ENCODE results near the gene BAG1.

BAG1 gene

DNA sequence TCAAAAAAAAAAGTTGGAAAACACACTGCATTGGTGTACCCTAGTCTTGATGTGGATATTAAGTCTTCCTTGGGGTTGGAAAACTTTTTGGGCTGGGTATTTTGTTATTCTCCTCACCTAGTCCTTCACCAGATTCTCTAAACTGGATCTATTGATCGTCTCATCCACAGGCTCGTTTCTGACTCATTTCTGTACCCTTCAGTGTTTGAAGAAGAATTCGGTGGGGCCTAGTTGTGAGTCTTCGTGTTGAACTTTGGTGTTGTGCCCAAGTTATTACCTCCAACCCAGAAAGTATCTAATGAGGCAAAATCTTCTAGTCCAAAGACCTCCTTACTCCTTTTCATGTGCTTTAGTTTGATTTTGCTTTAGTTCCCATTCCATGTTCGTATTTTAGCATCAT, 27.4 kb upstream of the BAG1 start:
- CTCF ChIA-PET = interaction anchor here (1.9 kb wide), 1 partner anchor 18 kb away, joined by 4 read pairs; no protein-coding TSS in a partner anchor
- DNase-seq (ENCODE audit: extremely low spot score) = no peak
- POLR2A ChIA-PET = no interaction called here
- TF ChIP-seq, protein P1, sequence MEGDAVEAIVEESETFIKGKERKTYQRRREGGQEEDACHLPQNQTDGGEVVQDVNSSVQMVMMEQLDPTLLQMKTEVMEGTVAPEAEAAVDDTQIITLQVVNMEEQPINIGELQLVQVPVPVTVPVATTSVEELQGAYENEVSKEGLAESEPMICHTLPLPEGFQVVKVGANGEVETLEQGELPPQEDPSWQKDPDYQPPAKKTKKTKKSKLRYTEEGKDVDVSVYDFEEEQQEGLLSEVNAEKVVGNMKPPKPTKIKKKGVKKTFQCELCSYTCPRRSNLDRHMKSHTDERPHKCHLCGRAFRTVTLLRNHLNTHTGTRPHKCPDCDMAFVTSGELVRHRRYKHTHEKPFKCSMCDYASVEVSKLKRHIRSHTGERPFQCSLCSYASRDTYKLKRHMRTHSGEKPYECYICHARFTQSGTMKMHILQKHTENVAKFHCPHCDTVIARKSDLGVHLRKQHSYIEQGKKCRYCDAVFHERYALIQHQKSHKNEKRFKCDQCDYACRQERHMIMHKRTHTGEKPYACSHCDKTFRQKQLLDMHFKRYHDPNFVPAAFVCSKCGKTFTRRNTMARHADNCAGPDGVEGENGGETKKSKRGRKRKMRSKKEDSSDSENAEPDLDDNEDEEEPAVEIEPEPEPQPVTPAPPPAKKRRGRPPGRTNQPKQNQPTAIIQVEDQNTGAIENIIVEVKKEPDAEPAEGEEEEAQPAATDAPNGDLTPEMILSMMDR (IDR thresholded peaks at IDR 0.05; ENCODE audit: control extremely low read depth, extremely low read depth, low read depth, missing control alignments) = no peak

DNA sequence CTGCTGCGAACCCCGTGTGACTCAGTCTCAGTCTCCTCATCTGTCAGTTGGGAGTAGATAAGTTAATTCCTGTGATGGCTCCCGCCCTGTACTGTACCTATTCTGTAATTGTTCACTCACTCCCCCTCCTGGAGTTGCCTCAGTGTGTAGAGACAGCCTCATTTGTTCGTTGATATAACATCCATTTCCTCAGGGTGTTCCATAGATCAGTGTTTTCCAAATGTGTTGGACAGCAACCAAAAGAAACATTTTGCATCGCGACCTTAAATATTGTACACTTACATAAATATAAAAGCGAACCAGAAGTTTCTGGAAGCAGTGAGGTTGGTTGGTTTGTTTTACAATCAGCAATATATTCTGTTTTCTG, 26.5 kb upstream of the BAG1 start:
- CTCF ChIA-PET = interaction anchor here (1.9 kb wide), 1 partner anchor 19 kb away, joined by 4 read pairs; no protein-coding TSS in a partner anchor
- DNase-seq (ENCODE audit: extremely low spot score) = no peak
- POLR2A ChIA-PET = interaction anchor here (1.0 to 1.1 kb wide), 3 partner anchors 17 to 265 kb away, joined by 4 to 6 read pairs (median 4); no protein-coding TSS in a partner anchor
- TF ChIP-seq, protein P1 (IDR thresholded peaks at IDR 0.05; ENCODE audit: control extremely low read depth, extremely low read depth, low read depth, missing control alignments) = no peak

DNA sequence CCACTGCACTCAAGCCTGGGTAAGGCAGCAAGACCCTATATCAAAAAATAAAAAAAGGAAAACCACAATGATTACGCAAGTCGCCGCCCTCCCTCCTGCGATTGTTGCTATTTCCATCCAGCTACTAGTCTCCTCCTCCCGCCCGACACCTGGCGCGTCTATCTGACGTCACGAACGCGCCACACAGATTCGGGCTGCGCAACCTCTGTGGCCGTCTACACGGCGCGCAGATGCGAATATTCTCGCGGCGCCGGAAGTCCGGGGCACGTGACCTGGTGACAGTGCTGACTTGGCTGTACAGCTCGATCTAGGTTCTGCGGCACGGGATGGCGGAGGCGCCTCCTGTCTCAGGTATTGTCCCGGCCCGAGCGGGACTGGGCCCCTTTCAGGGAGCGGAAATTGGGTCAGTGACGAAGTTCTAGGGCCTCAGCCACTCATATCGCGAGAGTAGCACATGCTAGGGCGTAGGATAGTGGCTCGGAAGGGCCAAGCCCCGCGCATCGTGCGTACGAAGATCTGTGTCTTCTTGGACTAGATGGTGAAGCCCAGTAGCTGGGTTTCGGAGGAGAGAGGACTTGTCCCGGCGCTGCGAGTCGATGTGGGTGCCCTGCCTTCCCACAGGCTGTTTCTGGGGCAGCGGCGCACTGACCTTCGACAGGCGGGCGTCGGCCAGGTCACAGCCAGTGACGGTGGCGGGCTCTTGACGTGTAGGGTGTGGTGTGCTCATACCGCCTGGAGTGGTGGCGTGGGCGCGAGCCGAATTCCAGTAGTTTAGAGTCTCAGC, 25.9 kb upstream of the BAG1 start, which contains the start of gene NFX1:
Gene NFX1 (plus strand): TSS at position 270 of the 784 bp plus-strand sequence. CDS start 57 bp downstream, at position 327.
- ChIA-PET CTCF (interaction anchor here (0.6 to 1.9 kb wide), 5 partner anchors 9 to 84 kb away, joined by 3 to 6 read pairs (median 4); no protein-coding TSS in a partner anchor), POLR2A (interaction anchor here (0.7 to 1.4 kb wide), 11 partner anchors 12 to 1329 kb away, joined by 3 to 14 read pairs (median 4); partner anchors contain the start of gene NOL6)
- TF ChIP-seq, protein P1 (IDR thresholded peaks at IDR 0.05; ENCODE audit: control extremely low read depth, extremely low read depth, low read depth, missing control alignments) = no peak
- peak; percentile 95 for DNase-seq (ENCODE audit: extremely low spot score)

DNA sequence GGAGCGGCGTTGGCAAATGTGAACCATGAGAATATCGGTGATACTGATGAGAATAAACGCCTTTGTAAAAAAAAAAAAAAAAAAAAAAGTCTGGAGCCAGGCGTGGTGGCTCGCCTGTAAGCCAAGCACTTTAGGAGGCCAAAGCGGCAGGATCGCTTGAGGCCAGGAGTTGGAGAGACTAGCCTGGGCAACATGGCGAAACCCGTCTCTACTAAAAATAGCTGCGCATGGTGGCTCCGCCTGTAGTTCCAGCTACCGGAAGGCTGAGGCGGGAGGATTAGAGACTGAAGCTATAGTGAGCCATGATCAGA, 25.4 kb upstream of the BAG1 start:
- TF ChIP-seq, protein P1 (IDR thresholded peaks at IDR 0.05; ENCODE audit: control extremely low read depth, extremely low read depth, low read depth, missing control alignments) = no peak
- ChIA-PET CTCF (interaction anchor here (0.6 to 1.9 kb wide), 5 partner anchors 8 to 85 kb away, joined by 3 to 6 read pairs (median 4); no protein-coding TSS in a partner anchor), POLR2A (interaction anchor here (0.7 to 1.4 kb wide), 11 partner anchors 11 to 1330 kb away, joined by 3 to 14 read pairs (median 4); partner anchors contain the start of gene NOL6)
- no peak for DNase-seq (ENCODE audit: extremely low spot score)

DNA sequence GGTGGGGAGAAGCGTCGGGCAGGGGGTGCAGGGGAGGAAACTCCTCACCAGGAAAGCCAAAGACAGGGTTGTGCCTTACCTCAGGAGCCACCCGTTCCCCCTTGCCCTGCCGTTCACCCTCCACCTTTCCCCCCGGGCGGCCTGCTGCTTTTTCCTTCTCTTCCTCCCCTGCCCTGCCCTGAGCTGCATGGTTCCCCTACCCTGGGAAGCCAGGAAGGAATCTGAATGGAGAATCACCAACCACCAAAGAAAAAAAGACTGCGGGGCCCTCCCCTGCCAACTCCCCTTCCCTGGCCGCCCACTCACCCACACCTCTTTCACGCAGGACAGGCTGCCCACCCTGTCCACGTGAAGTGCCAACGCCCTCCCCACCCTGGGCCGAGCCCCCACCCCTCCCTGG, 25.0 kb upstream of the BAG1 start:
- CTCF ChIA-PET = interaction anchor here (0.6 to 1.3 kb wide), 3 partner anchors 8 to 85 kb away, joined by 3 to 6 read pairs (median 5); no protein-coding TSS in a partner anchor

More for the DNA sequence above, 25.0 kb upstream of the BAG1 start:
- no peak for DNase-seq (ENCODE audit: extremely low spot score)
- POLR2A ChIA-PET = interaction anchor here (0.8 to 1.4 kb wide), 5 partner anchors 11 to 223 kb away, joined by 3 to 14 read pairs (median 3); partner anchors contain the start of gene NOL6
- TF ChIP-seq, protein P1 (IDR thresholded peaks at IDR 0.05; ENCODE audit: control extremely low read depth, extremely low read depth, low read depth, missing control alignments) = no peak
